HG03520 (cell line): Measurements from ENCODE around the gene PRRG2.
"Not testable (repeated sequence)": the region's sequence is repeated elsewhere in the genome, so short reads cannot be mapped to it uniquely, and the experiment has no call there.

Source experiments
- ATAC-seq: cut with Tn5 transposase; IDR thresholded peaks from one replicate; pipeline ENCODE4 v1.9.1; 2021; ENCODE audit warnings: mild to moderate bottlenecking, moderate library complexity; ENCODE audit not compliant: unreplicated experiment

The PRRG2 gene

DNA sequence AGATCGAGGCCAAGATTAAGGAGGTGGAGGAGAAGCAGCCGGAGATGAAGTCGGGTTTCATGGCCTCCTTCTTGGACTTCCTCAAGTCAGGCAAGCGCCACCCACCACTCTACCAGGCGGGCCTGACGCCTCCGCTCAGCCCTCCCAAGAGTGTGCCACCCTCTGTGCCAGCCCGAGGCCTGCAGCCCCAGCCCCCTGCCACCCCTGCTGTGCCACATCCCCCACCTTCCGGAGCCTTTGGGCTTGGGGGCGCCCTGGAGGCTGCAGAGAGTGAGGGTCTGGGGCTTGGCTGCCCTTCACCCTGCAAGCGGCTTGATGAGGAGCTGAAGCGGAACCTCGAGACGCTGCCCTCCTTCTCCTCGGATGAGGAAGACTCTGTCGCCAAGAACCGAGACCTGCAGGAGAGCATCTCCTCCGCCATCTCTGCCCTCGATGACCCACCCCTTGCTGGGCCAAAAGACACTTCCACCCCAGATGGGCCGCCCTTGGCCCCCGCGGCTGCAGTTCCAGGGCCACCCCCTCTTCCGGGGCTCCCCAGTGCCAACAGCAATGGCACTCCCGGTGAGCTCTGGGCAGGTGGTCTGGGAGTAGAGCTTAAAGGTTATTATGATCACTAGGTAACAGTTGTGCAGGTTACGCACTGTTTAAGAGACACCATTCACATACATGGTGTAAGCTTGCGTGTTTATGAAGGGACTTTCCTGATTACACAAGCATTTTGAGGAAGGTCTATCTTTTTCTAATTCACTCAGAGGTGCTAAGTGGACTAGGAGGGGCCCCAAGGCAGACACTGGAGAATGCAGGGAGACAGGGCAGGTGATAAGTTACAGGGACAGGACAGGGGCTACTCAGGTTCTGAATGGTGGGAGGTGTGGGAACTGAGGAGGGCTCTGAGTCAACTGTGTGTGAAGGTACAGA, 18.5 kb downstream of the PRRG2 start:
- no peak for ATAC-seq

DNA sequence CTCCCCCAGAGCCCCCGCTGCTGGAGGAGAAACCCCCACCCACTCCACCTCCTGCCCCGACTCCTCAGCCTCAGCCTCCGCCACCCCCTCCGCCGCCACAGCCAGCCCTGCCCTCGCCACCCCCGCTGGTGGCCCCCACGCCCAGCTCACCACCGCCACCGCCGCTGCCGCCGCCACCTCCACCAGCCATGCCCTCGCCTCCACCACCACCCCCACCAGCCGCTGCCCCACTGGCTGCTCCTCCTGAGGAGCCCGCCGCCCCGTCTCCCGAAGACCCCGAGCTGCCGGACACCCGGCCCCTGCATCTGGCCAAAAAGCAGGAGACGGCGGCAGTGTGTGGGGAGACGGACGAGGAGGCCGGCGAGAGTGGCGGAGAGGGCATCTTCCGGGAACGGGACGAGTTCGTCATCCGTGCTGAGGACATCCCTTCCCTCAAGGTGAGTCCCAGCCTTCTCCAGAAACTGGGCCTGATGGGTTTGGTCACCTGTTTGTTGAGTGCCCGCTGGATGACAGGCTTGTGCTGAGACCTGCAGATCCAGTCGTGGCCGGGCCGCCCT, 20.4 kb downstream of the PRRG2 start:
- ATAC-seq = no peak

DNA sequence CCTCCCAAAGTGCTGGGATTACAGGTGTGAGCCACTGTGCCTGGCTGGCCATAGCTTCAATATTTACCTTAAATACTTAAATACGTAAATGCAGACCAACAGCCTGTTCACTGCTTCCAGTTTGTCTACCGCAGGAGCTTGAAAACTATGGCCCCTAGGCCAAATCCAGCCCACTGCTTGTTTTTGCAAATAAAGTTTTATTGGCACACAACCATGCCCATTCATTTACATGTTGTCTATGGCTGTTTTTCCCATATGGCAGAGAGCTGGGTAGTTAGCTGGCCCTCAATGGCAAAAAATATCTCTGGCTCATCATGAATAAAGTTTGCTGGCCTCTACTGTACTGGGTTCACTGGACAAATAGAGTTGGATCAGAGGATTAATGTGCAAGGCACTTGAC, 21.7 kb downstream of the PRRG2 start:
- no peak for ATAC-seq

DNA sequence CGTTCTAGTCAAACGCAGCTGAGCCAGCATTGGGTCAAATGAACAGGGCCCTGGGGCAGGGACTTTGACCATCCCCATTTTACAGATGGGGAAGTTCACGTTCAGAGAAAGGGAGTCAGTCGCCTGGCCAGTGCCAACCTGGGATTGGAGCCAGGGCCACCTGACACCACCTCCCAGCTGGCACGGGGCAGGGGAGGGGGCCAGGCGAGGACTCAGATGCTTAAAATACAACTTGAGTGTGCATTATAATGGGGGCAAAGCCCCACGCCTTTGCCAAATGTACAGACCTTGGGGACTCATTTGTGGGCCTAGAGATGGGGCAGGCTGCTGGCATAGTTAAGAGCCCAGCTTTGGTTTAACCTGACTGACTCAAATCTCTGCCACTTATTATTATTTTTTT, 24.5 kb downstream of the PRRG2 start:
- no peak for ATAC-seq

DNA sequence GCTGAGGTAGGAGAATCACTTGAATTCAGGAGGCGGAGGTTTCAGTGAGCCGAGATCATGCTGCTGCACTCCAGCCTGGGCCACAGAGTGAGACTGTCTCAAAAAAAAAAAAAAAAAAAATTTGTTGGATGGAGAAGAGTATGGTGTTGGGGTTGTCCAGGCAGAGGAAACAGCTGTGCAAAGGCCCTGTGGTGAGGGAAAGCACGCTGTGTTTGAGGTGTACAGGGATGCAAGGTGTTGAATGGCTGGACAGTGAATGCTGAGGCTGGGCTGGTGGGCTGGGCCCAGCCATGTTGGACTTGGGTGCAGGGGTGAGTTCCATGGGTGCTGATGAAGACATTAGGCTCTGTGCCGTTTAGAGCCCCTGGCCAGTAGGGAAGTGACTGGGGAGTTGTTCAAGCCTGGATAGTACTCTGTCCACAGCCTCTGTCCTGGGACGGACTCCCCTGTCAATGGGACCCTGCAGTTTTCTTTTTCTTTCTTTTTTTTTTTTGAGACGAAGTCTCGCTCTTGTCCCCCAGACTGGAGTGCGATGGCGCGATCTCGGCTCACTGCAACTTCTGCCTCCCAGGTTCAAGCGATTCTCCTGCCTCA, 28.5 kb downstream of the PRRG2 start:
- ATAC-seq = no peak

GRCh38 chr19:49613374-49613773, 32.3 kb downstream of the PRRG2 start:
- ATAC-seq = no peak

DNA sequence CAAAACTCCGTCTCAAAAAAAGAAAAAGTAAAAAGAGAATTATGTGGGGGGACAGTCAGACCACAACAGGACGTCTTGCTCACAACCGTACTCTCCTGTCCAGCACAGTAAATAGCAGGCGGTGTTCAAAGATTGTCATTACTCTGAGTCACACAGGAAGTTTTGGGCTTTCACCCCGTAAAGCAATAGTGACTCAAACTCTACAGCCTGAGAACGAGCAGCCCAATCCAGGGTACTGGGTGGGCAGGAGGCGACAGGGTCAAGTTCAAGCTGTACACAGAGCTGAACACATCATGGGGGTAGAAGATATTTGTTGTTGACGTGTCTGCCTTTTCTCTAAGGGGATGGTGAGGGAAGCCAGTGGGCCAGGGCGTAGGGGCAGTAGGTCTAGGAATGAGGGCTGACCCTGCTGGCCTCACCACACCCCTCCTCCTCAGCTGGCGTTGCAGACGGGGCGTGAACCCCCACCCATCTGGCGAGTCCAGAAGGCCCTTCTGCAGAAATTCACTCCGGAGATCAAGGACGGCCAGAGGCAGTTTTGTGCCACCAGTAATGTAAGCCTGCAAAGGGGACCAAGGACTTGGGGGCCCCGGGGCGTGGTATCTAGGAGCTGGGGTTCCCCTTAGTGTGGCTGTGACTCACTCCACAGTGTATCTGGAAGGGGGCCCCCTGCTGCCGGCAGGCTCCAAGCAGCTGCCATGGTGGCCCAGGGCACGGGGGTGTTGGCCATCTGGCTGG, 33.1 kb downstream of the PRRG2 start:
- ATAC-seq = no peak

GRCh38 chr19:49615861-49616260, 34.7 kb downstream of the PRRG2 start:
- ATAC-seq = no peak

- ATAC-seq = no peak
Observed at GRCh38 chr19:49616532-49616931, 35.4 kb downstream of the PRRG2 start.

GRCh38 chr19:49616945-49617344, 35.8 kb downstream of the PRRG2 start:
- ATAC-seq = no peak

GRCh38 chr19:49617860-49618259, 36.7 kb downstream of the PRRG2 start:
- not testable (repeated sequence) for ATAC-seq

GRCh38 chr19:49624967-49625910, 44.1 kb downstream of the PRRG2 start:
- no peak for ATAC-seq

DNA sequence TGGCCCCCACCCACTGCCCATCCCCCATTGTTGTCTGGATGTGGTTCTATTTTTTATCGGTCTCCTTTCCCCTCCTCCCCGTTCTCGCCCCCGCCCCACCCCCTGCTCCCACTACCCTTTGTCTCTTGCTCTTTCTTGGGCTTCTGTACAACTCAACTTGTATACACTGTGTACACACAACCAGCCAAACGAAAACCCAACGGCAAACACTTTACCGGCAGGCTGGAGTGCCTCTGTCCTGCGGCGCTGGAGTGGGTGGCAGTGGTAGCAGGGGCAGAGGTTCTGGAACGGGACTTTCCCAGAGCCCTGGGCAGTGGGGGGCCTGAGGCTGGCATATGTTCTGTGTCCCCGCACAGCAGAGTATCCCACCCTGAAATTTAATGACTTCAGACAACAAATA, 45.1 kb downstream of the PRRG2 start:
- no peak for ATAC-seq

DNA sequence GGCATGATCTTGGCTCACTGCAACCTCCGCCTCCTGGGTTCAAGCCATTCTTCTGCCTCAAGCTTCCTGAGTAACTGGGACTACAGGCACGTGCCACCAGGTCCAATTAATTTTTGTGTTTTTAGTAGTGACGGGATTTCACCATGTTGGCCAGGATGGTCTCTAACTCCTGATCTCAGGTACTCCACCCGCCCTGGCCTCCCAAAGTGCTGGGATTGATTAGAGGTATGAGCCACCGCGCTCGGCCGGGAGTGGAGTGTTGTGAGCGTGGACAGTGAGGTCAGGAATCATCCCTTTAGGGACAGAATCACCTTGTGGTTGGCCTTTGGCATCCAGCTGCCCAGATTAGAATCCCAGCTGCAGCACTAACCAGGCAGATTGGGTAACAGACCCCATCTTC, 48.5 kb downstream of the PRRG2 start:
- ATAC-seq = no peak

- no peak for ATAC-seq
Observed at GRCh38 chr19:49631014-49631588, 50.0 kb downstream of the PRRG2 start.

DNA sequence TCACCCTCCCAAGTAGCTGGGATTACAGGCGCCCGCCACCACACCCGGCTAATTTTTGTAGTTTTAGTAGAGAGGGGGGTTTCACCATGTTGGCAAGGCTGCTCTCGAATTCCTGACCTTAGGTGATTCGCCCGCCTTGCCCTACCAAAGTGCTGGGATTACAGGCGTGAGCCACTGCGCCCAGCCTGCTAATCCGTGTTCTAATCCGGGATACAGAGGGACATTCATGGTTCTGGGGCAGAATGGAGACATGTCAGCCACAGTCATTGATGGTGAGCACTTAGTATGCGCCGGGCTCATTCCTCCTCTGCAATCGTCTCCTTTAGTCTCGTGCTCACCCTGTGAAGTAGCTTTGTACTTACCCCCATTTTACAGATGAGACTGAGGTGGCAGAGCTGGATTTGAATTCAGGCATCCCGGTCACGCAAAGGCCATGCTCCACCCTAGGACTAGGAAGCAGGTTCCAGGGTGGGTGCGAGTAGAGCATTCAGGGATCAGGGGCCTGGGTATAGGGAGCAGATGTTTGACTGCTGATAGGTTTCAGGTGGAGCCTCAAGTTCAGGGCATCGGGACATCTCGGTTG, 50.6 kb downstream of the PRRG2 start:
- ATAC-seq = no peak

GRCh38 chr19:49632576-49632975, 51.5 kb downstream of the PRRG2 start:
- ATAC-seq = no peak

DNA sequence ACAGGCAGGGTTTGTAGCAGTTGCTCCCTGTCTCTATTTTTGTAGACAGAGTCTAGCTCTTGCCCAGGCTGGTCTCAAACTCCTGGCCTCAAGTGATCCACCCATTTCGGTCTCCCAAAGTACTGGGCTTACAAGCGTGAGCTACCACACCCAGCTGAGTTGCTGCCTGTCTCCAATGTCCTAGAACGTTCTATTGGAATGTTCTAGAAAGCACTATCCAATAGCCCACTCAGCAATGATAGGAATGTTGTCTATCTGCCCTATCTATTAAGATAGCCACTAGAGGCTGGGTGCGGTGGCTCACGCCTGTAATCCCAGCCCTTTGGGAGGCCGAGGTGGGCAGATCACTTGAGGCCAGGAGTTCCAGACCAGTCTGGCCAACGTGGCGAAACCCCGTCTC, 52.2 kb downstream of the PRRG2 start:
- not testable (repeated sequence) for ATAC-seq

GRCh38 chr19:49635530-49636232, 54.6 kb downstream of the PRRG2 start:
- ATAC-seq = no peak
